GM18870 (cell line): ENCODE results near the gene ANKRD28.

Experiments
- ATAC-seq: cut with Tn5 transposase; IDR thresholded peaks from one replicate; pipeline ENCODE4 v1.9.1; 2021; ENCODE audit warnings: moderate library complexity; ENCODE audit not compliant: unreplicated experiment

Gene ANKRD28

GRCh38 chr3:15728766-15729165, 69.0 kb downstream of the ANKRD28 start:
- ATAC-seq = no peak

GRCh38 chr3:15726881-15727280, 70.9 kb downstream of the ANKRD28 start:
- no peak for ATAC-seq

GRCh38 chr3:15726043-15726442, 71.7 kb downstream of the ANKRD28 start:
- ATAC-seq = peak; percentile 80

DNA sequence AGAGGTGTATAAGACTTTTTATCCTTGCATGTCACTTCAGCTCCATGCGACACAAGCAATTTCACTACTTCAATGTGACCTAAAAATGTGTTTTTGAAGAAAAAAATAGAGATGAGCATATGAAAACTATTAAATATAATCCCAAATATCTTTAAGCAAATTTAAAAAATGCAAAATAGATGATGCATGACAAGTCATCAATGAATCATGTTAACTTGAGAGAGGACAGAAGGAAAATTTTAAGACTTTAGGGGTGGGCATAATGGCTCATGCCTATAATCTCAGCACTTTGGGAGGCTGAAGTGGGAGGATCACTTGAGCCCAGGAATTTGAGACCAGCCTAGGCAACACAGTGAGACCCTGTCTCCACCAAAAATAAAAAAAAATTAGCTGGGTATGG, 73.3 kb downstream of the ANKRD28 start:
- no peak for ATAC-seq

DNA sequence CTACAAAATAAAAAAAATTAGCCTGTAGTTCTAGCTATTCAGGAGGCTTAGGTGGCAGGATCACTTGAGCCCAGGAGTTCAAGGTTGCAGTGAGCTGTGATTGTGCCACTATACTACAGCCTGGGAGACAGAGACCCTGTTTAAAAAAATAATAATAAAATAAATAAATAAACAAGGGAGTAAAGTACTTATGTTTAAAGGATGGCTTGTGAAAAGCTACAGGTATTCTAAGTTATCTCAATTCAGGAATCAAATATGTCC, 74.2 kb downstream of the ANKRD28 start:
- no peak for ATAC-seq

- no peak for ATAC-seq
These were observed 74.7 kb downstream of the ANKRD28 start for GRCh38 chr3:15722877-15723623.

DNA sequence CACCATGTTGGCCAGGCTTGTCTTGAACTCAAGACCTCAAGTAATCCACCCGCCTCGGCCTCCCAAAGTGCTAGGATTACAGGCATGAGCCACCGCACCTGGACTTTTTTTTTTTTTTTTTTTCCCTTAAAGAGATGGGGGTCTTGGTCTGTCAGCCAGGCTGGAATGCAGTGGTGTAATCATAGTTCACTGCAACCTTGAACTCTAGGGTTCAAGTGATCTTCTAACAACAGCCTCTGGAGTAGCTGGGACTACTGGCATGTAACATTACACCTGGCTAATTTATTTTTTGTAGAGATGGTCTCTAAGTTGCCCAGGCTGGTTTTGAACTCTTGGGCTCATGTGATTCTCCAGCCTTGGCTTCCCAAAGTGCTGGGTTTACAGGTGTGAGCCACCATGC, 81.6 kb downstream of the ANKRD28 start:
- ATAC-seq = no peak

DNA sequence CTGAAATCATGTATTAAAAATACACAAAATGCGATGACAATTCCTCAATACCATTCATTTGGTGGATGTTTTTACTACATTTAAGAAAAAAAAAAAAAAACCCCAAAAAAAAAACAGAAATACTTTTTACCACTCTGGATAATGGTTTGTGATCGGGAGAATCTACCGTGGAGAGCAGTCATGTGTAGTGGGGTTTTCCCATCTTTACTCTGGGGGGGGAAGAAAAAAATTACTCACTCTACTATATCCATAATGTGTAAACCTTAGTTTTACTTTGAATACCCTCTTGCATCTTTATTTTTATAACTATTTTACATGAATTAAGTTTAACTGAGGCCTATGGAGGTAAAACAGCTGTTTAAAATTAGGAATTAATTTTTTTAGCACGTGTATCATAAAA, 83.3 kb downstream of the ANKRD28 start:
- ATAC-seq = no peak

GRCh38 chr3:15713364-15713763, 84.4 kb downstream of the ANKRD28 start:
- no peak for ATAC-seq

DNA sequence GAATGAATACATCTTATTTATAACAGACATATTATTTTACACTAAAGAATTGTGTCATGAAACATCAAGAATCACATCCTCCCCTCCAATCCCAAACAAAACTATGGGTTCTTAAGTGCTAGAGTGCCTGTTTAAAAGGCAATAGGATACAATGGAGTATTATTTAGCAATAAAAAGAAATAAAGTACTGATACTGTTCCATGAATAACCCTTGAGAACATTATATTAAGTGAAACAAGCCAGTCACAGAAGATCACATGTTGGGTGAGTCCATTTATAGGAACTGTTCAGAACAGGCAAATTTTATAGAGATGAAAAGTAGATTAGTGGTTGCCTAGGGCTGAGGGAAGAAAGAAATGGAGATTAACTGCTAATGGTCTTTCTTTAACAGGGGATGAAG, 86.5 kb downstream of the ANKRD28 start:
- ATAC-seq = no peak

DNA sequence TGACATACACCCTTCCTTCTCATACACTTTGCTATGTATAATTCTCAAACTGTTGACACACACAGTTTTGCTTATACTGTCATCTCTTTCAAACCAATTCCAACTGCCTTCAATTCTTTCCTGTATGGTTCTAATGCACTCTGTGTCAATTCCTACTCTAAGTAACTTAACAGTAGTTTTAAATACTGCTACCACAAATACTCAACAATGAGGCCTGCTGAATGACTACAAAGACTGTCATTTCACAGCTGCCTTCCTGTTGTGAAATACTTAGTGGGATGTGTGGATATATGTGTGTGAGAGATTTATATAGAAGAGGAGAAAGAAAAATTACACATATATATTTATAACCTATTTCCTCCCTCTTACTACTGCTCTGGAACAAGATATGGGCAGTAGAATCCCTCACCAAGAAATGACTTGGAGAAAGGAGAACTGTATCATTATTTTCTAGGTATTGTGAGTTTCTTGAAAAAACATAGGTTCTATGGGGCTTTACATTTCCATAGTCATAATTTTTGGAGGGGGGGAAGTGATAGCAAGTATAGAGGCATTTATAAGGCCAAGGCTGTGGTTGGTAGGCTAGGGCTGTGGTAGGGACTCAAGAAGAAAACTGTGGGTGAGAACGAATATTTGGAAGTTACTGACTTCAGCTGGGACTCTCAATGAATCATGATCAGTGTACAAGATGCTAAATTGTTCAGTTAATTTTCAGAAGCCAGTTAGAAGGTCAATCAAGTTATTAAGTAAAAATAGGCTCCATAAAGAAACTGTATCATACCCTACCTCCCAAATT, 88.7 kb downstream of the ANKRD28 start:
- ATAC-seq = no peak

DNA sequence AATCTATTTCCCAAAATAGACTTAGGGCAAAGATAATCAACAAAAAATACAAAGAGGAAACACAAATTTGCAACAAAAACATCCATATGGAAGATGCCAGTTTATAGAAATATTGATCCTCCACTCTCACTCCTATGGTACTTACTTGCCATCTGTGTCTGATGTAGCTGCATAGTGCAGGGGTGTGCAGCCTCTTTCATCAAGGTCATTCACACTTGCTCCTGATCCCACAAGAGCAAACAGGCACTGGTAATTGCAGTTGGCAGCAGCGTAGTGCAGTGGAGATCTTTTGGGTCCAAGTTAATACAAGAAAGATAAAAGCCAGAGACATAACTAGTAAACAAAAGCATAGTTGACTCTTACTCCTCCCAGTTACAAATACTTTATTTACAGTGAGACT, 90.0 kb downstream of the ANKRD28 start:
- no peak for ATAC-seq

DNA sequence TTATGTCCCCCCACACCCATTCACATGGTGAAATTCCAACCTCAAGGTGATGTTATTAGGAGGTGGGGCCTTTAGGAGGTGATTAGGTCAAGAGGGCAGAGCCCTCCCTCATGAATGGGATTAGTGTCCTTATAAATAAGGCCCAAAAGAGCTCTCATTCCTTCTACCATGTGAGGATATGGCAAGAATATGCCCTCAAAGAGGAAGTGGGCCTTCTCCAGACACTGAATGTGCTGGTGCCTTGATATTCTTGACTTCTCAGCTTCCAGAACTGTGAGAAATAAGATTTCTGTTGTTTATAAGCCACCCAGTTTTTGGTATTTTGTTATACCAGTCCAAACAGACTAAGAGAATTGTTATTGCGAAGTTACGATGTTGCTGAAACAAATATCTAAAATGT, 94.4 kb downstream of the ANKRD28 start:
- ATAC-seq = no peak

DNA sequence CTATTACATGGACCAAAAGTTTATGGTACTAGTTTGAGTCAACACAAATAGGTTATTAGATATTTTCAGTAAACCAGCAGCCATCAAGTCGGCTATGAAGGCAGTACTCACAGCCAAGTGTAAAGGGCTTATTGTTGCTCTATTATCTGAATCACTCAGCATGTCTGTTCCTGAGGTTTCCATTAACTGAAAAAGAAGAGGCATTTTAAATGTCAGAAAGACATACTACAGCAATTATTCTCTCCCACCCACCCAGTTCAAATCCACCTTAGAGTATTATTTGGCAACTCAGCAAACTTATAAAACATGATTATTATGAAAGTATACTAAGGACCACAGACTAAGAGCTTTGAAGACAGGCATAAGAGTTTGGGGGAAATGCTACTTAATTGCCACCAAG, 103.2 kb downstream of the ANKRD28 start:
- ATAC-seq = no peak

GRCh38 chr3:15693355-15693754, 104.4 kb downstream of the ANKRD28 start:
- ATAC-seq = no peak

DNA sequence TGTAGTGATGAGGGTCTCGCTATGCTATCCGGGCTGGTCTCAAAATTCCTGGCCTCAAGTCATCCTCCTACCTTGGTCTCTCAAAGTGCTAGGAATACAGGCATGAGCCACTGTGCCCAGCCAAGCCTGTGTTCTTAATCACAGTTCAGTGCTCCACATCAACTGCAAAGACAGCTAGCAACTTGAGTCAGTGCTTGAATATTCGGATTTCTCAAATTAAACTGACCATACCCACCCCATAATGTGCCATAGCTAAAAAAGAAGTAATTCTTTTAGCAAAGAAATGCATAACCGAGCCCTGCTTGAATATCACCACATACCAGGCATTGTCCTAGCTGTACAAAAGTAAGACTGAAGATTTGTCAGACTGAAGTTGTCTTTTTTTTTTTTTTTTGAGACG, 107.0 kb downstream of the ANKRD28 start:
- no peak for ATAC-seq

DNA sequence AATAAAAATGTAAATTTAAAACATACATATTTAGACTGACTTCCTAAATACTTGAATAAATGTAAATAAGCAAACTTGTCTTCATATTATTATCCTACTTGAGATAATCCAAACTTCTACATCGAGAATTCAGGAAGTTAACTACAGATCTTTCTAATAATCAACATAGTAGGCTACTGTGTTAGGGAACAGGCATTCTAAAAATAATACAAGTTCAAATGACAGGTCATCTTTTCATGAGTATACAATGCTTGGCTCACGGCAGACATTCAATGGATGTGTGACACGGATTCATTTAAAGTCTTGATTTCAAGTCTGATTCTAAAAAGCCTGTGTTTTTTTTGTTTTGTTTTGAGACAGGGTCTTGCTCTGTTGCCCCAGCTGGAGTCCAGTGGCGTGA, 107.5 kb downstream of the ANKRD28 start:
- ATAC-seq = no peak

DNA sequence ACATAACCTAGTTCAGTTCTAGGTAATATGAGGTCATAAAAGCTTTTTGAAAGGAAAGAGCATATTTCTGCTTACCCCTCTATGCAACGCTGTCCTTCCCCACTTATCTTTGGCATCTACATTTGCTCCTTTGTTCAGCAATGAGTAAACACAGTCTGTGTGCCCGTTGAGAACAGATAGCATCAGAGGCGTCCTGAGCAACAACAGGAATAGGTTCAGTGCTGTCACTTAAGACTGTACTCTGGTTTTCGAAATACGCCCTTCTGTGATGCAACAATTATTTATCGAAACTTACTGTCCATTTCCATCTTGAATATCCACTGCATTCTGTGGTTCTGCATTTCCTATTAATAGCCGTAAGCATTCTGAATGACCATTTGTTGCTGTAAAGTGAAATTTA, 111.9 kb downstream of the ANKRD28 start:
- no peak for ATAC-seq

GRCh38 chr3:15683253-15683652, 114.5 kb downstream of the ANKRD28 start:
- ATAC-seq = no peak

DNA sequence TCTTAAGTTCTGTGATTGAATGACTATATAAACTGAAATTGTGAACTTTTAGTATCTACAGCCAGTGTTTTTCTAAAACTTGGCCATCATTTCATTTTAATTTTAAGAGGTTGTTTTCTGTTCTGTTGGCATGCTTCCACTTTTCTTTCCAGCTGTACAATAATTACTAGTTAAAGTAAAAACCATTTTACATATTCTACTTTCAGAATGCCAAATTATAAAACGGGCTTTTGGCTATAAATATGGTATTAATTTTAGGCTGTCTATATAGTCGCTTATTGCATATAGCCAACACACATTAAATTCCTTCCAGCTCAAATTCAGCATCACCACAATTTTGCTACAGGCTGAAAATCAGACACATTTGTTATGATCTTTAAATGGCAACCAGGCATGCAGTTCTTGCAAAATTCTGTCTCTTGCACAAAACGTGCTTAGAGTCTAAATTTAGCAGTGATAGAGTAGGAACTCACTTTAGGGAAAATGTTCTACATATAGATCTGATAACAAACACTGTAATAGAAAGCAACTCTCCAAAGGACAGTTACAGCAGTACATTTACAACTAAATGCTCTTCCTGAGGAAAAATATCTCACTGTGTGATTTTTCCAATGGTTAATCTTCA, 115.1 kb downstream of the ANKRD28 start:
- no peak for ATAC-seq

DNA sequence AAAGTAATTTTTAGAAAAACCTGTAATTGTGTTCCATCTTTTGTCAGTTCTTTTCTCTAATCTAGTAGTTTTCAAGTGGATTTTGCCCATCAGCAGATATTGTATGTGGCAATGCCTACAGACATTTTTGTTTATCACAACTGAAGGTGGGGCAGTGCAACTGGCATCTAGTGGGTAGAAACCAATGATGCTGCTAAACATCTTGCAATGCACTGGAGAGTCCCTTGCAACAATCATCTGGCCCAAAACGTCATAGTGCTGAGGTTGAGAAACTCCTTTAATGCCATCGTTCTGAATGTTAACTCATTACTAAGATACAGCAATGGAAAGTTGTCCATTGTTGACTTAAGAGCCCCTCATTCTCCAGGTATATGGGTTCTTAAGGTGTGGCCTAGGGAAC, 116.1 kb downstream of the ANKRD28 start:
- no peak for ATAC-seq

- no peak for ATAC-seq
These were observed 118.5 kb downstream of the ANKRD28 start for GRCh38 chr3:15679306-15679705.
